GM19193 (cell line): Measurements from ENCODE around the gene LAMP5.

ENCODE experiments used
- POLR2A ChIP-seq: IDR thresholded peaks from 4 replicates; pipeline ENCODE4 v1.6.1; 2011; ENCODE audit not compliant: insufficient read depth, insufficient read length; ENCODE audit errors: extremely low read depth

Gene LAMP5

DNA sequence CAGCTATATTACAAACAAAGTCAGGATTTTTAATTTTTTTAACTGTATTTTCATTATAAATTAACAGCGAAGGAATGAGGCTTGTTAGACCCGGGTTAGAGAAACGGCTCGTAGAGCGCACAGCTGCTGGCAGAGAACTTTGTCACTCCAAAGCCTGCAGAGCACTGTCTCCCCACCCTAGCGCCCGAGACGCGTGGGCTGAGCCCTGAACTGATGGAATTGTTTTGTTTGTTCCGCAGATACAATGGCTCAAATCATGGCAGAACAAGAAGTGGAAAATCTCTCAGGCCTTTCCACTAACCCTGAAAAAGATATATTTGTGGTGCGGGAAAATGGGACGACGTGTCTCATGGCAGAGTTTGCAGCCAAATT, 810 bp downstream of the LAMP5 start:
- no peak for TF ChIP-seq POLR2A

DNA sequence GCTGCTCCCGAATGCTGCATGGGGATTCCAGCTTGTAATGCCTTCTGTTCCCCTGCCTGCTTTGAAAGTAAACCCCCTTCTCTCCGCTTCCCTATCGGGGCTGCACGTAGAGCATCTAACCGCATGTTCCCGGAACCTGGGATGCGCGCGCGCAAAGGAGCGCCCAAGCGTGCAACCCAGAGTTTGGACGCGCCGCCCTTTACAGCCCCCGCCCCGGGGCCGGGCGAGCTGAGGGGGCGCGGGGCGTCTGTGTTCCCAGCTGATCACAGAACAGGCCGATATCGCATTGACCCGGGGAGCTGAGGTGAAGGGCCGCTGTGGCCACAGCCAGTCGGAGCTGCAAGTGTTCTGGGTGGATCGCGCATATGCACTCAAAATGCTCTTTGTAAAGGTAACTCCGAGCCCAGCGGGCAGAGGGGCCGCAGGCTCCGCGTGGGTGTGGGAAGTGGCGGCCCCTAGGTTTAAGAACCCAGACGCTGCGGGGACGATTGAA, 1.4 kb downstream of the LAMP5 start:
- no peak for TF ChIP-seq POLR2A

DNA sequence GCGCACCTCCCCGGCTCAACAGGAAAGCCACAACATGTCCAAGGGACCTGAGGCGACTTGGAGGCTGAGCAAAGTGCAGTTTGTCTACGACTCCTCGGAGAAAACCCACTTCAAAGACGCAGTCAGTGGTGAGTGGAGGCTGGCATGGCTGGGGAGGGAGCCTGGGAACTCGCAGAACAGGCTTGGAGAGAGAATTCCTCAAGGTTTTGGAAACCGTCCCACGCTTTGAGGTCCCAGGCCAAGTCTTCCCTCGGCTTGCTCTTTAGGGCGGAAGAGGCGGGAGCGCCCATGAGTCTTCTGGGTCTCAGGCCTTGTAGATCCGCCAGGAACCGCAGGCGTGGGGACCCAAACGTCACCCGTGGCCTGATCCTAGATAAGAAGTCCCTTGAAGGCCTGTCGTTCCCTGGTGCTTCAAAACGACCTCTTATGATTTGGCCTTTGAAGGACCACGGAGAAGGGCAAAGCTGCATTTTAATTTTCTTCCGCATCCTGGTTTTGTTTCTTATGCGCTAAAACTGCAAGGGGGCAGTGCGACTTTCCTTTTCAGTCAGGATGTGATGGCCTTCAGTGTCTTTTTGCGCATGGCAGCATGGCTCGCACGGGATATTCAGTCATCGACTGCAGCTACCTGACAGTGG, 2.0 kb downstream of the LAMP5 start:
- TF ChIP-seq POLR2A = no peak

DNA sequence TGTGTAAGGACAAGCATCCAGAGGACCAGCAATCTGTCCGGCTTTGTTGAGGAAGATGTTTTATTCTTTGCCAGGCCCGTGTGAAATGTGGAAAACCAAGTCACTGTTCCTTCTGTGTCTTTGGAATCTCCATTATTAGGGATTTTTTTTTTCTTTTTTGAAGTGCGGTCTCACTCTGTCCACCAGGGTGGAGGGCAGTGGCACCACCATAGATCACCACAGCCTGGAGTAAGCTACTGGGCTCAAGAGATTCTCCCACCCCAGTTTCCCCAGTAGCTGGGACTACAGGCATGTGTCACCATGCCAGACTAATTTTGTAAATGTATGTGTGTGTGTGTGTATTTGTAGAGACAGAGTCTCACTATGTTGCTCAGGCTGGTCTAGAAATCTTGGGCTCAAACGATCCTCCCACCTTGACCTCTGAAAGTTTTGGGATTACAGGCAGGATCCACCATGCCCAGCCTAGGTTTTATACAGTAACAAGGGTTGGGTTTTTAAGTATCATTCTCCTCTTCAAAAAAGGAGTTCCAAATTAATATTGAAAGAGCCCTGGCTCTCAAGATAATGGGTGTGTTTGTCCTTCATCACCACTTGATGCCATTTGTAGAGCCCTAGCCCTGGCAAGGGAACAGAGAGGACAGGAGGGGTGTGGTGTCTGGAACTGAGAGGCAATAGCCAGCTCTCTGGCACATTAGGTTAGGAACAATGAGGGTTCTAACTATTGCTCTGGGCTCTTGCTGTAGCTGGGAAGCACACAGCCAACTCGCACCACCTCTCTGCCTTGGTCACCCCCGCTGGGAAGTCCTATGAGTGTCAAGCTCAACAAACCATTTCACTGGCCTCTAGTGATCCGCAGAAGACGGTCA, 3.1 kb downstream of the LAMP5 start:
- no peak for TF ChIP-seq POLR2A

DNA sequence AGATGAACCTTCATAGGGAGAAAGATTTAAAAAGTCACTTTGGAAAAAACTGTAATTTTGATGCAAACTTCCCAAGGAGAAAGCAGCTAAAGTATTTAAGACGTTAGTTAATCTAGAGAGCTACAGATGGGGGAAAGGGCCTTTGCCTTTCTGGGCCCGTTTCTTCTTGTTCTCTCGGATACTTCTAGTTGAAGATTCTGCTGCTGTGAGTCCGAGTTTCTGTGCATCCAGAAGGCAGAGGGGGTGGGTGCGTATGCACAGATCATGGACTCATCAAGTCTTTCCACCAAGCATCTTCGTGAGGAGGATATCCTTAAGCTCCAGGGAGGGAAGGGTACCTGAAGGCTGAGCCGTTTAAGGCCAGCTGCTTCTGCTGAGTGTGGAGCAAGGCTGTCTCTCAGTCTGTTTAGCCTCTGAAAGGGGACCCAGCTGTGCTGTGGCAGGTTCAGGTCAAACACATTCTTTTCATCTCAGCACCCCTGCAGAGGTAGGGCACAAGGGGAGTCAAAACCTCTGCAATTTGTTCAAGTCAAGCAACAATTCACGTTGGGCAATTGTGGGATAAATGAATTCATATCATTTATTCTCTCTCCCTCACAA, 4.3 kb downstream of the LAMP5 start:
- no peak for TF ChIP-seq POLR2A

DNA sequence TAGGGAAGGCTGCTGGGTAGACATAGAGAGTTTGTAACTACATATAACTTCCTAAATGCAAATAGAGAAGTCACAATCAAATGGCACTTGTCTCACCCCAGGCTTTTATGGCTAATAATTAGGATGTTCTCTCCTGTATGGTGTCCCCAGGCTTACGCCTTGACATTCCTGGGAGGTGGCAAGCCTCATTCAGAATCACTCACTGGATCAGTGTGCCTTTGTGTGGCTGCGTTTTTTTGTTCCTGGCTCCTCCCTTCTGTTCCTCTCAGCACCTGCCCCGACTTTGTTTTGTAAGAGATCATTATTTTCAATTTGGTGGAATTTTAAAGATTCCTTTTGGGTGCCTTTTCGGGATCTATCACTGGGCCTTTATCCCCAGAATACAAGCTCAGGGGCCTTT, 5.7 kb downstream of the LAMP5 start:
- TF ChIP-seq POLR2A = no peak

DNA sequence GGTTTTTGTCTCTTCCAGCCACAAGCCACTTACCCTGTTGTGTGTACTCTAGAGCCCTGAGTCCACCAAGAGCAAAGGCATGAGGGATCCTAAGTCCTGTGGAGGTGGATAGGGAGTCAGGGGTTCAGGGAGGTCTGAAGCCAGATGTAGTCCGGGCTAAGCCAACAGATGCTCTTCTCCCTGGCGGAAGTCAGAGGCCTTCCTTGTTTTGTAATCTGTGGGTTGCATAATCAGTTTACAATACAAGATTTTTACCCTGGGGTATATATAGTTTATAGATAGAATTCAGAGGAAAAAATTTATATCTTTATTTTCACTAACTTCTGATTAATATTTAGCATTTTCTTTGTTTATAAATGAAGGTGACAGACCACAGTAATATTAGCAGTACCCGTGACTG, 9.2 kb downstream of the LAMP5 start:
- no peak for TF ChIP-seq POLR2A

DNA sequence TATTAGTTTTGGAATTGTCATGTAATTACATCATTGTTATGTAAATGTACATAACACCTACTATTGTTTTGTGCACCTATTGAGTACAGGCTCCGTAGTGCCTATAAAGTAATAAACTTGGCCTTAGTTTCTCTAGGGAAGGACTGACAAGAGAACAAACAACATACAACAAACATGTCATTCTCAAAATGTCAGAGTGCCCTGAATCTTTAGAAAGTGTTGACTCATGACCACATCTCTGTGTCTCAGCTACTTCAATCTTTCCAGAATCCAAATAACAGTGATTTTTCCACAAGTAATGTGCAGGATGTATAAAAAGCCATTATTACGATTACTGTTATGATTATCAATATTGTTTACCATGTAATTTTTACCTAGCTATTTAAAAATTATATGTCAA, 17.2 kb downstream of the LAMP5 start:
- TF ChIP-seq POLR2A = no peak

DNA sequence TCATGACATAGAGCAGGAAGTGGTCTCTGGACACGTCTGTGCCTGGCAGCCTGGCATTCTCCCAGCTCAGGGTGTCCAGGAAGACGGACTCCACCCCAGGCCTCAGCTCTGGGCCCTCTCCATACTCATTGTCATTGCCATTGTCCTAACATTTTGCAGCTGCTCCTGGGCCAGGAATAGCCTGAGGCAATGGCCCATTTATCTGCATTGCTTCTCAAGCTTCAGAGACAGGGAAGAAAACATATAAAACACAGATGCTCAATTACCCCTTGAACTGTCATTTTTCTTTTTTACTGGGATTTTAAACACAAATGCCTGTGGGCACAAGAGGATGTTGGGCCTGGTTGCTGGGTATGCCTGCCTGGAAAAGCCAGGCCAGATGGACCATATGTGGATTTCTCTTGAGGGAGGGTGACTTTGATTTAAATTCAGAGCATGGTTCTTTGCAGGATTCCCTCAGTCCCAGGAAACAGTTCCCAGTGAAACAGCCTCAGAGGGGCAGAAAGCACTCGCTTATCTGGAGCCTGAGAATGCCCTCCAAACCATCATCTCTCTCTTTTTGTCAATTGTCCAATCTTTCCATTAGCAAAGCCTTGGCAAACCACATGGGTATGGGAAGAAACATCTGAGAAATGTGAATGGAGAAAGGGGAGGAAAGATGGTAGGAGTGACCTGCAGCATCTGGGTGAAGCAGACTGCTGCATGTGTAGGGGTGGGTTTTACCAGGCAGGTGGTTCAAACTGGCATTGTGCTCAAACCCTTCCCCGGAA, 17.9 kb downstream of the LAMP5 start:
- no peak for TF ChIP-seq POLR2A

DNA sequence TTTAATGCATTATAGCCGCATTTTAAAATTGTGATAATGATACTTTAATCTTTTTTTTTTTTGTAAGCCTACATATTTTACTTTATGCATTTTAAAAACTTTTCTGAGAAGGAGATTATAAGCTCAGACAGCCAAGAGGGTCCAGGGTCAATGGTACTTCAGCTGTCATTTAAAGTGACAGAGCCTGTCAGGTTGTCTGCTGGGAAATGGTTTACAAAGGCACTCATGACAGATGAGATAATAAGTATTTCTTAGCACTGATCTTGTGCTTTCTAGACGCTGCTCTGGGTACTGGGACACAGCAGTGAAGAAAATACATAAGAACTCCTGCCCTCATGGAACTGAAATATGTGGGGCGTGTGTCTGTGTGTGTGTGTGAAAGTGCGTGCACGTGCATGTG, 19.6 kb downstream of the LAMP5 start:
- no peak for TF ChIP-seq POLR2A

DNA sequence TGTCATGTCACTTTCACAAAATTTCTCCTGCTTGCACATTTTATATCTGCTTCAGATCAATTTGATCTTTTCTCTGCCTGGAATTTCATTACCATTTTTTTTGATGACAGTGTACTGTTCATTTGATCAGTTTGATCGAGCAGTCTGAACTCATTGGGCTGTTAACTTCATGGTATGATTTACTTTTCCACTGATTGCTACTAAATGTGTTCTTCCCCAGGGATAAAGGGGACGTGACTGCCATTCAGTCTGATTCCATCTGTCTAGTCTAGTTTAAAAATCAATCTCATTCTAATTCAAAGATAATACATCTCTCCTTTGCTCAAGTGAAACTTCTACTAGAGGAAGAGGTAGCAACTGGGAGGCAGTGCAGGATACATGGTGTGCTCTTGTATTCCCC, 21.1 kb downstream of the LAMP5 start:
- TF ChIP-seq POLR2A = no peak

DNA sequence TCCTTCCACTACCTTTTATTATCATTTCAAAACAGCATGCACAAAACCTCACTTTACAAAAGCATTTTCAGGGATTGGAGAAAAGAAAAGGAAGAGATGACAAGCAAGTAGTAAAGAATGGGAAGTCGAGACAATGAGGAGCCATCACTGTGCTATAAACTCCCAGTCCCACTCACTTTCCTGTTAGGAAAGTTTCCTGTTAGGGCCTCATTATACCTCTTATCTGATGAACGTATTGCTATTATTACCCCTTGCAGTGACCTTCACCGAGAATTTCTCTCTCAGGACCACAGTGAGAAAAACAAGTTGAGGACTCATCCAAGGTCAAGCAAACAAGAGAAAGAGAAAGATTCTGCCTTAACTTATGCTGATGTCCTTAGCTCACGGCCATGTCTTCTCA, 28.8 kb downstream of the LAMP5 start:
- TF ChIP-seq POLR2A = no peak

DNA sequence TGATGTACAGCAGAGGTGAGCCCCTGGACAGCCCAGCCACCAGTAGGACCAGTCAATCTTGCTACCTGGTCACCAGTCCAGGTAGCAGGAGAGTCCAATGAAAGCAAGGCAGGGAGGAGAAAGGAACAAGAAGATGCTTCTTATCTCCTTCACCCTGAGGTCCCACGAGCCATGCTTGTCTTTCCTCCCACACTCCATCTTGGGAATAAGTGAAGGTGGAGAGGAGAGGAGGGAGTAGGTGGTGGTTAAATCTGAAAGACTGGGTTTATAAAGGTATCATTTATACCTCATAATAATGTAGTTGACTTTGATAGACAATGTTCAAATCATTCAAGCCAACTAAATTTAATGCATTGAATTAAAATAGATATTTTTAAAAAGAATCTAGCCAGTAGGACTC, 35.9 kb downstream of the LAMP5 start:
- TF ChIP-seq POLR2A = no peak

DNA sequence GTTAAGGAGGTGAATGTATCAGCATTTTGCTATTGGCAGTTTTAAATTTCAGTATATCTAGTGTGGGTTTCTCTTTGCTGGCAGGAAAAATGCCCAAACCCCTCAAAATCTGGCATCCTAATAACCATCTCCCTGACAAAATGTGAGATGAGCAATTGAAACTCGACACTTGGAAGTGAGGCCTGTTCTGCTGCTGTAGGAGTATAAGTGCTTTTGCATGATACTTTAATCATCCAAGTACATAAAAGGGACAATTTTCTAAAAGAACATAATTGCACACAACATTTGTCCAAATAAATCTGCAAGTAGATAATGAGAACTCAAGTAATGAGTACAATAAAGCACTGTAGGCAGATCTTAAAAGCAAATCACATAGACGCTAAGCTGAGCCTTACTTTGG, 36.5 kb downstream of the LAMP5 start:
- TF ChIP-seq POLR2A = no peak
